HFF-Myc (cell line): ENCODE results near the gene LANCL2.

Source experiments
- DNase-seq: peaks from one replicate; pipeline ENCODE4 v3.0.0-alpha.2; 2011; ENCODE audit warnings: low read depth; ENCODE audit errors: extremely low read depth
- H3K4me3 ChIP-seq: replicated peaks from 2 replicates; pipeline ENCODE4 v1.5.1; 2011; ENCODE audit warnings: low read depth, mild to moderate bottlenecking, control low read depth, low read length
- CTCF ChIP-seq: IDR thresholded peaks from 2 replicates; pipeline ENCODE4 v1.5.1; 2012; ENCODE audit warnings: mild to moderate bottlenecking, low read depth, low read length, control low read depth; ENCODE audit errors: missing control alignments

LANCL2 gene

GRCh38 chr7:55440040-55440690, 75.0 kb downstream of the LANCL2 start:
- H3K4me3 ChIP-seq: no peak overlapping the region
- TF ChIP-seq CTCF: no peak
- no peak for DNase-seq

GRCh38 chr7:55441002-55441401, 75.9 kb downstream of the LANCL2 start:
- TF ChIP-seq CTCF: no peak
- DNase-seq: no peak

GRCh38 chr7:55441774-55442522, 76.8 kb downstream of the LANCL2 start:
- peak; percentile 85 for DNase-seq

More at GRCh38 chr7:55441002-55441401, 75.9 kb downstream of the LANCL2 start:
- no peak overlapping the region for H3K4me3 ChIP-seq

GRCh38 chr7:55444786-55445185, 79.6 kb downstream of the LANCL2 start:
- TF ChIP-seq CTCF: no peak

More at GRCh38 chr7:55441774-55442522, 76.8 kb downstream of the LANCL2 start:
- no peak overlapping the region for H3K4me3 ChIP-seq
- TF ChIP-seq CTCF: no peak

GRCh38 chr7:55448526-55448925, 83.4 kb downstream of the LANCL2 start:
- no peak for TF ChIP-seq CTCF
- no peak overlapping the region for H3K4me3 ChIP-seq
- DNase-seq: no peak

More at GRCh38 chr7:55444786-55445185, 79.6 kb downstream of the LANCL2 start:
- no peak for DNase-seq
- no peak overlapping the region for H3K4me3 ChIP-seq

- no peak for DNase-seq
- H3K4me3 ChIP-seq: no peak overlapping the region
- no peak for TF ChIP-seq CTCF
Measured at GRCh38 chr7:55449205-55449991, 84.3 kb downstream of the LANCL2 start.
